ENCODE data around the gene CGB7. TPM values are rescaled to one million over a fixed set of nuclear protein-coding genes. Genes with fewer than 3 reads are reported as not detected.

Gene CGB7
- total and polyA plus RNA-seq, 9 of the 15 experiments (the other 6 are each of a cell fraction or from before 2014, with no cell fraction given), result not detected

DNA sequence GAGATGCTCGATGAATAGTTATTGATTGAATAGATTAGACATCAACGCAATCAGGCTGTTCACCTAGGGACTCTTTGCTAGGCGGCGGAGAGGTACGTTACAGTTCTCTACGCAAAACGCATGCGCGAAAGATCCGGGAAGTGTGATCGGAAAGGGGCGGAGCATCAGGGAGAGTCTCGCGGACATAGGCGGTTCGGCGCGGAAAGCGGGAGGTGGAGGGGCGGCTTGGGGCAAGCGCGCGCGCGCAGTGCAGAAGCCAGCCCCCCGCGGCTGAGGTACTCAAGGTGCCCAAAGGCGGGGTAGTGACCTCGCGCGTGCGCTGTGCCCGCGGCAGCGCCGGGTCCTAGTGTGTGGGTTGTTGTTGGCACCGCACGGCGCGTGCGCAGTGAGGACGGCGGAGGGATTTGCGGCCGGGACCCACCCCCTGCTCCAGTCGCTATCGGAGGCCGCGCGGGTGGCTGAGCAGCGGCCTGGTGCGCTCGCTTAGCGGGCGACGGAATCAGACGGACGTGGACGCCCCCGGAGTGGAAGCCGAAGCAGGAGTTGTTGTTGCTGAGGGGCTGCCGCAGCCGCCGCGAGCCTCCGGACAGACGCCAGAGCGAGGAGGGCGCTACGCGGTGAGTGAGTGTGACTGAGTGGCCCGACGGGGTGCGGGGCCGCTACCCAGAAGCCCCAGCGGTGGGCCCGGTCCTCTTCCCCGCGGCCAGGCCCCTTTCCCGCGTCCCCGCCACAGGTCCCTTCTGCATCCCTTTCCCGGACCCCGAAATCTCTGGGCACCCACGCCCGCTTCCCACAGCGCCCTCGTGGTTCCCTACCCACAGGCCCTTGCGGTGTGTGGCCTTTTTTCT is 27.7 kb upstream of the CGB7 start, which contains the start of gene SNRNP70 (continued):
- no peak for TF ChIP-seq GTF3C2 (IDR thresholded peaks at IDR 0.05; ENCODE audit: borderline replicate concordance, extremely low read depth, insufficient read length)
- TF ChIP-seq YBX1 (IDR thresholded peaks at IDR 0.05), result no peak
- TF ChIP-seq ZNF23 (CRISPR knock-in tag; IDR thresholded peaks at IDR 0.05), result no peak
- TF ChIP-seq ZNF282 (CRISPR knock-in tag; IDR thresholded peaks at IDR 0.05), result no peak; the same call in 1 of the 2 replicates
- no peak for TF ChIP-seq SMARCB1 (IDR thresholded peaks at IDR 0.05; ENCODE audit: insufficient read length, low read depth)
- no peak for TF ChIP-seq SMARCC2 (IDR thresholded peaks at IDR 0.05; ENCODE audit: low read depth)
- no peak for TF ChIP-seq IRF1 (CRISPR knock-in tag; IDR thresholded peaks at IDR 0.05; ENCODE audit: borderline replicate concordance)
- peak; percentile 91 for TF ChIP-seq POLR2H (tag; IDR thresholded peaks at IDR 0.05; ENCODE audit: low read depth)
- no peak for TF ChIP-seq MAFG (tag; conservative IDR thresholded peaks at IDR 0.05)
- TF ChIP-seq, protein P1, sequence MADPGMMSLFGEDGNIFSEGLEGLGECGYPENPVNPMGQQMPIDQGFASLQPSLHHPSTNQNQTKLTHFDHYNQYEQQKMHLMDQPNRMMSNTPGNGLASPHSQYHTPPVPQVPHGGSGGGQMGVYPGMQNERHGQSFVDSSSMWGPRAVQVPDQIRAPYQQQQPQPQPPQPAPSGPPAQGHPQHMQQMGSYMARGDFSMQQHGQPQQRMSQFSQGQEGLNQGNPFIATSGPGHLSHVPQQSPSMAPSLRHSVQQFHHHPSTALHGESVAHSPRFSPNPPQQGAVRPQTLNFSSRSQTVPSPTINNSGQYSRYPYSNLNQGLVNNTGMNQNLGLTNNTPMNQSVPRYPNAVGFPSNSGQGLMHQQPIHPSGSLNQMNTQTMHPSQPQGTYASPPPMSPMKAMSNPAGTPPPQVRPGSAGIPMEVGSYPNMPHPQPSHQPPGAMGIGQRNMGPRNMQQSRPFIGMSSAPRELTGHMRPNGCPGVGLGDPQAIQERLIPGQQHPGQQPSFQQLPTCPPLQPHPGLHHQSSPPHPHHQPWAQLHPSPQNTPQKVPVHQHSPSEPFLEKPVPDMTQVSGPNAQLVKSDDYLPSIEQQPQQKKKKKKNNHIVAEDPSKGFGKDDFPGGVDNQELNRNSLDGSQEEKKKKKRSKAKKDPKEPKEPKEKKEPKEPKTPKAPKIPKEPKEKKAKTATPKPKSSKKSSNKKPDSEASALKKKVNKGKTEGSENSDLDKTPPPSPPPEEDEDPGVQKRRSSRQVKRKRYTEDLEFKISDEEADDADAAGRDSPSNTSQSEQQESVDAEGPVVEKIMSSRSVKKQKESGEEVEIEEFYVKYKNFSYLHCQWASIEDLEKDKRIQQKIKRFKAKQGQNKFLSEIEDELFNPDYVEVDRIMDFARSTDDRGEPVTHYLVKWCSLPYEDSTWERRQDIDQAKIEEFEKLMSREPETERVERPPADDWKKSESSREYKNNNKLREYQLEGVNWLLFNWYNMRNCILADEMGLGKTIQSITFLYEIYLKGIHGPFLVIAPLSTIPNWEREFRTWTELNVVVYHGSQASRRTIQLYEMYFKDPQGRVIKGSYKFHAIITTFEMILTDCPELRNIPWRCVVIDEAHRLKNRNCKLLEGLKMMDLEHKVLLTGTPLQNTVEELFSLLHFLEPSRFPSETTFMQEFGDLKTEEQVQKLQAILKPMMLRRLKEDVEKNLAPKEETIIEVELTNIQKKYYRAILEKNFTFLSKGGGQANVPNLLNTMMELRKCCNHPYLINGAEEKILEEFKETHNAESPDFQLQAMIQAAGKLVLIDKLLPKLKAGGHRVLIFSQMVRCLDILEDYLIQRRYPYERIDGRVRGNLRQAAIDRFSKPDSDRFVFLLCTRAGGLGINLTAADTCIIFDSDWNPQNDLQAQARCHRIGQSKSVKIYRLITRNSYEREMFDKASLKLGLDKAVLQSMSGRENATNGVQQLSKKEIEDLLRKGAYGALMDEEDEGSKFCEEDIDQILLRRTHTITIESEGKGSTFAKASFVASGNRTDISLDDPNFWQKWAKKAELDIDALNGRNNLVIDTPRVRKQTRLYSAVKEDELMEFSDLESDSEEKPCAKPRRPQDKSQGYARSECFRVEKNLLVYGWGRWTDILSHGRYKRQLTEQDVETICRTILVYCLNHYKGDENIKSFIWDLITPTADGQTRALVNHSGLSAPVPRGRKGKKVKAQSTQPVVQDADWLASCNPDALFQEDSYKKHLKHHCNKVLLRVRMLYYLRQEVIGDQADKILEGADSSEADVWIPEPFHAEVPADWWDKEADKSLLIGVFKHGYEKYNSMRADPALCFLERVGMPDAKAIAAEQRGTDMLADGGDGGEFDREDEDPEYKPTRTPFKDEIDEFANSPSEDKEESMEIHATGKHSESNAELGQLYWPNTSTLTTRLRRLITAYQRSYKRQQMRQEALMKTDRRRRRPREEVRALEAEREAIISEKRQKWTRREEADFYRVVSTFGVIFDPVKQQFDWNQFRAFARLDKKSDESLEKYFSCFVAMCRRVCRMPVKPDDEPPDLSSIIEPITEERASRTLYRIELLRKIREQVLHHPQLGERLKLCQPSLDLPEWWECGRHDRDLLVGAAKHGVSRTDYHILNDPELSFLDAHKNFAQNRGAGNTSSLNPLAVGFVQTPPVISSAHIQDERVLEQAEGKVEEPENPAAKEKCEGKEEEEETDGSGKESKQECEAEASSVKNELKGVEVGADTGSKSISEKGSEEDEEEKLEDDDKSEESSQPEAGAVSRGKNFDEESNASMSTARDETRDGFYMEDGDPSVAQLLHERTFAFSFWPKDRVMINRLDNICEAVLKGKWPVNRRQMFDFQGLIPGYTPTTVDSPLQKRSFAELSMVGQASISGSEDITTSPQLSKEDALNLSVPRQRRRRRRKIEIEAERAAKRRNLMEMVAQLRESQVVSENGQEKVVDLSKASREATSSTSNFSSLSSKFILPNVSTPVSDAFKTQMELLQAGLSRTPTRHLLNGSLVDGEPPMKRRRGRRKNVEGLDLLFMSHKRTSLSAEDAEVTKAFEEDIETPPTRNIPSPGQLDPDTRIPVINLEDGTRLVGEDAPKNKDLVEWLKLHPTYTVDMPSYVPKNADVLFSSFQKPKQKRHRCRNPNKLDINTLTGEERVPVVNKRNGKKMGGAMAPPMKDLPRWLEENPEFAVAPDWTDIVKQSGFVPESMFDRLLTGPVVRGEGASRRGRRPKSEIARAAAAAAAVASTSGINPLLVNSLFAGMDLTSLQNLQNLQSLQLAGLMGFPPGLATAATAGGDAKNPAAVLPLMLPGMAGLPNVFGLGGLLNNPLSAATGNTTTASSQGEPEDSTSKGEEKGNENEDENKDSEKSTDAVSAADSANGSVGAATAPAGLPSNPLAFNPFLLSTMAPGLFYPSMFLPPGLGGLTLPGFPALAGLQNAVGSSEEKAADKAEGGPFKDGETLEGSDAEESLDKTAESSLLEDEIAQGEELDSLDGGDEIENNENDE (IDR thresholded peaks at IDR 0.05; ENCODE audit: low read depth, low read length), result no peak
- no peak for TF ChIP-seq CEBPG (CRISPR knock-in tag; IDR thresholded peaks at IDR 0.05)
- no peak for TF ChIP-seq CEBPG (tag; conservative IDR thresholded peaks at IDR 0.05 in 1 of 2, IDR thresholded peaks at IDR 0.05 in 1 of 2)
